K562 (cell line): ENCODE data around the gene ASB13. TPM values are rescaled to one million over a fixed set of nuclear protein-coding genes. Genes with fewer than 3 reads are reported as not detected.

ENCODE experiments used
- ATAC-seq: fragments of 200-7000 bp; cut with Tn5 transposase; 3 replicates; pipeline ENCODE4 v1.9.1; 2020; ENCODE audit warnings: moderate library complexity
- BruUV-seq: library from RNA; stranded (reverse); fragments of 400-500 nt; replicated peaks from 2 replicates; lab custom pipeline; 2021; lab: Mats Ljungman, UMichigan
- CTCF ChIA-PET: fragments of 300-600 bp; formaldehyde crosslinking; extraction: SDS; loops from one replicate; lab custom pipeline; 2021; ENCODE audit warnings: low intra/inter-chr PET ratio; lab: Yijun Ruan, JAX
- POLR2A ChIA-PET: fragments of 300-600, 350-650 bp; sonication (Branson Sonifier 250); formaldehyde crosslinking; extraction: SDS; loops from one replicate; lab custom pipeline; 2021; ENCODE audit warnings: antibody characterized with exemption, inconsistent platforms; lab: Yijun Ruan, JAX
- DNase-seq, 4 experiments: peaks; one replicate each; pipeline versions ENCODE4 v3.0.0 to v3.0.0-alpha.2; 2011 to 2018; ENCODE audit warnings: low spot score in 3 of 4, mixed read lengths in 3 of 4; ENCODE audit errors: extremely low read depth in 1 of 4
- FAIRE-seq: peaks from 2 replicates; lab custom pipeline; 2011; peaks lifted over from hg19 to GRCh38; lab: Jason Lieb, UNC
- H2AFZ ChIP-seq: 2 replicates; pipeline ENCODE4 v1.6.0; 2011; ENCODE audit warnings: low read depth, low read length, control low read depth, inconsistent platforms
- H3K27ac ChIP-seq: fragments of 200-600 bp; 3 replicates; pipeline ENCODE4 v1.8.0; 2011; ENCODE audit warnings: low read depth, mild to moderate bottlenecking, control low read depth, inconsistent platforms, low read length, moderate library complexity, mixed read lengths; ENCODE audit errors: extremely low read depth
- H3K27me3 ChIP-seq, 2 experiments: fragments of 300-600 bp in 1 of 2; 2 replicates in 1 of 2; 3 replicates in 1 of 2; pipeline versions ENCODE4 v1.6.0 to v1.8.0; 2011; ENCODE audit warnings: inconsistent platforms in 2 of 2, low read length in 2 of 2, mild to moderate bottlenecking in 1 of 2, mixed read lengths in 1 of 2, moderate library complexity in 1 of 2; ENCODE audit not compliant: control insufficient read depth in 2 of 2, insufficient read depth in 2 of 2
- H3K36me3 ChIP-seq: fragments of 300-600 bp; 3 replicates; pipeline ENCODE4 v1.8.0; 2011; ENCODE audit warnings: mild to moderate bottlenecking, low read length, inconsistent platforms; ENCODE audit not compliant: control insufficient read depth, insufficient read depth
- H3K4me1 ChIP-seq, 2 experiments: fragments of 200-600 bp in 1 of 2; replicated peaks in 1 of 2; 2 replicates in 1 of 2; 3 replicates in 1 of 2; pipeline versions ENCODE4 v1.5.1 to v1.8.0; 2011; ENCODE audit warnings: inconsistent platforms in 2 of 2, low read length in 2 of 2, mild to moderate bottlenecking in 1 of 2, mixed read lengths in 1 of 2, moderate library complexity in 1 of 2; ENCODE audit not compliant: control insufficient read depth in 2 of 2, insufficient read depth in 2 of 2
- H3K4me2 ChIP-seq: 2 replicates; pipeline ENCODE4 v1.6.1; 2011; ENCODE audit warnings: low read length, control low read depth, inconsistent platforms, mixed read lengths; ENCODE audit not compliant: insufficient read depth
- H3K4me3 ChIP-seq: fragments of 200-600 bp; sonication (generic), shearing (Covaris generic); 2 replicates; pipeline ENCODE4 v1.5.1; 2016; ENCODE audit warnings: control low read depth, inconsistent platforms
- H3K79me2 ChIP-seq: fragments of 200-600 bp; 3 replicates; pipeline ENCODE4 v1.8.0; 2011; ENCODE audit warnings: low read length, inconsistent platforms; ENCODE audit not compliant: control insufficient read depth, insufficient read depth
- H3K9ac ChIP-seq, 2 experiments: 2 replicates each; pipeline versions ENCODE4 v1.6.0 to v1.6.1; 2011; ENCODE audit warnings: low read depth in 2 of 2, low read length in 2 of 2, control low read depth in 1 of 2, inconsistent platforms in 1 of 2, mild to moderate bottlenecking in 1 of 2, mixed read lengths in 1 of 2; ENCODE audit not compliant: insufficient read depth in 1 of 2
- H3K9me1 ChIP-seq: one replicate; pipeline ENCODE4 v1.6.0; 2011; ENCODE audit warnings: inconsistent platforms, mild to moderate bottlenecking, low read length, moderate library complexity; ENCODE audit not compliant: control insufficient read depth, insufficient read depth
- H3K9me3 ChIP-seq: replicated peaks from 2 replicates; pipeline ENCODE4 v1.5.1; 2011; ENCODE audit warnings: low read depth, low read length, inconsistent platforms; ENCODE audit not compliant: control insufficient read depth, insufficient read depth
- H4K20me1 ChIP-seq: replicated peaks from 2 replicates; pipeline ENCODE4 v1.6.1; 2011; ENCODE audit warnings: low read length, inconsistent platforms, mixed read lengths; ENCODE audit not compliant: control insufficient read depth, insufficient read depth
- FOSL1 ChIP-seq: fragments of 200-800 bp; sonication (Bioruptor generic); conservative IDR thresholded peaks from 2 replicates; pipeline ENCODE4 v1.6.1; 2016; ENCODE audit warnings: missing genetic modification characterization, missing compliant biosample characterization
- MITF ChIP-seq: IDR thresholded peaks from 2 replicates; pipeline ENCODE4 v1.6.1; 2014; ENCODE audit warnings: antibody characterized with exemption
- ZBTB1 ChIP-seq: sonication (generic); formaldehyde crosslinking; IDR thresholded peaks from 2 replicates; pipeline ENCODE4 v1.8.1; 2023; ENCODE audit warnings: missing genetic modification reagents, low read depth, mild to moderate bottlenecking, borderline replicate concordance
- whole genome bisulfite sequencing: fragments of 100-300 bp; shearing (Covaris generic); methylation state at CpG from one replicate; pipeline ENCODE4 v1.1.6; 2016; ENCODE audit warnings: low coverage, mixed read lengths; ENCODE audit not compliant: insufficient coverage; ENCODE audit errors: missing lambda C conversion rate; 5-methylcytosine and 5-hydroxymethylcytosine counted together
- in situ Hi-C: fragments of 300-500 bp; cut with MboI; formaldehyde crosslinking; loops from 4 replicates; pipeline ENCODE4 v1.15.0; 2018; ENCODE audit warnings: inconsistent platforms, mixed read lengths
- intact Hi-C: fragments of 100-400 bp; cut with micrococcal nuclease; formaldehyde crosslinking; loops from 2 replicates; pipeline ENCODE4 v1.14.2; 2022
- polyA plus RNA-seq, 8 experiments: library from polyadenylated mRNA; depleted of rRNA in 4 of 8; stranded (reverse) in 5 of 8; unstranded in 3 of 8; fragments of >200 nt; fragmentation: Nextera tagmentation in 2 of 8; fragmentation: Illumina TruSeq in 1 of 8; extraction: Ambion mirVana in 2 of 8; extraction: Trizol in 1 of 8; gene quantifications; 2 replicates each; pipeline versions ENCODE4 v1.2.1 to v1.2.3, GENCODE V29; 2011 to 2014; ENCODE audit warnings: inconsistent platforms in 1 of 8, missing spikeins in 1 of 8
- total RNA-seq, 7 experiments: library from RNA; depleted of rRNA in 6 of 7; stranded (reverse); fragments of >200 nt in 6 of 7; fragmentation: Illumina TruSeq in 2 of 7; extraction: Trizol in 2 of 7; gene quantifications; 2 replicates each; pipeline versions ENCODE4 v1.2.1 to v1.2.3, GENCODE V29; 2011 to 2021; ENCODE audit warnings: low replicate concordance in 1 of 7
- TF ChIP-seq, protein P1 (sequence below): sonication (generic); formaldehyde crosslinking; IDR thresholded peaks from 2 replicates; pipeline ENCODE4 v1.8.1; 2023; ENCODE audit warnings: missing genetic modification reagents, mild to moderate bottlenecking, borderline replicate concordance

Gene ASB13
- total and polyA plus RNA-seq, 9 of the 15 experiments (the other 6 are each of a cell fraction or from before 2014, with no cell fraction given) = 5.2 to 28.8 (median 16.9) TPM

GRCh38 chr10:5681930-5682329 is 15.5 kb upstream of the ASB13 start (continued):
- TF ChIP-seq, protein P1, sequence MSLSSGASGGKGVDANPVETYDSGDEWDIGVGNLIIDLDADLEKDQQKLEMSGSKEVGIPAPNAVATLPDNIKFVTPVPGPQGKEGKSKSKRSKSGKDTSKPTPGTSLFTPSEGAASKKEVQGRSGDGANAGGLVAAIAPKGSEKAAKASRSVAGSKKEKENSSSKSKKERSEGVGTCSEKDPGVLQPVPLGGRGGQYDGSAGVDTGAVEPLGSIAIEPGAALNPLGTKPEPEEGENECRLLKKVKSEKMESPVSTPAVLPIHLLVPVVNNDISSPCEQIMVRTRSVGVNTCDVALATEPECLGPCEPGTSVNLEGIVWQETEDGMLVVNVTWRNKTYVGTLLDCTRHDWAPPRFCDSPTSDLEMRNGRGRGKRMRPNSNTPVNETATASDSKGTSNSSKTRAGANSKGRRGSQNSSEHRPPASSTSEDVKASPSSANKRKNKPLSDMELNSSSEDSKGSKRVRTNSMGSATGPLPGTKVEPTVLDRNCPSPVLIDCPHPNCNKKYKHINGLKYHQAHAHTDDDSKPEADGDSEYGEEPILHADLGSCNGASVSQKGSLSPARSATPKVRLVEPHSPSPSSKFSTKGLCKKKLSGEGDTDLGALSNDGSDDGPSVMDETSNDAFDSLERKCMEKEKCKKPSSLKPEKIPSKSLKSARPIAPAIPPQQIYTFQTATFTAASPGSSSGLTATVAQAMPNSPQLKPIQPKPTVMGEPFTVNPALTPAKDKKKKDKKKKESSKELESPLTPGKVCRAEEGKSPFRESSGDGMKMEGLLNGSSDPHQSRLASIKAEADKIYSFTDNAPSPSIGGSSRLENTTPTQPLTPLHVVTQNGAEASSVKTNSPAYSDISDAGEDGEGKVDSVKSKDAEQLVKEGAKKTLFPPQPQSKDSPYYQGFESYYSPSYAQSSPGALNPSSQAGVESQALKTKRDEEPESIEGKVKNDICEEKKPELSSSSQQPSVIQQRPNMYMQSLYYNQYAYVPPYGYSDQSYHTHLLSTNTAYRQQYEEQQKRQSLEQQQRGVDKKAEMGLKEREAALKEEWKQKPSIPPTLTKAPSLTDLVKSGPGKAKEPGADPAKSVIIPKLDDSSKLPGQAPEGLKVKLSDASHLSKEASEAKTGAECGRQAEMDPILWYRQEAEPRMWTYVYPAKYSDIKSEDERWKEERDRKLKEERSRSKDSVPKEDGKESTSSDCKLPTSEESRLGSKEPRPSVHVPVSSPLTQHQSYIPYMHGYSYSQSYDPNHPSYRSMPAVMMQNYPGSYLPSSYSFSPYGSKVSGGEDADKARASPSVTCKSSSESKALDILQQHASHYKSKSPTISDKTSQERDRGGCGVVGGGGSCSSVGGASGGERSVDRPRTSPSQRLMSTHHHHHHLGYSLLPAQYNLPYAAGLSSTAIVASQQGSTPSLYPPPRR = no peak
- no peak for TF ChIP-seq ZBTB1 (CRISPR knock-in tag)

DNA sequence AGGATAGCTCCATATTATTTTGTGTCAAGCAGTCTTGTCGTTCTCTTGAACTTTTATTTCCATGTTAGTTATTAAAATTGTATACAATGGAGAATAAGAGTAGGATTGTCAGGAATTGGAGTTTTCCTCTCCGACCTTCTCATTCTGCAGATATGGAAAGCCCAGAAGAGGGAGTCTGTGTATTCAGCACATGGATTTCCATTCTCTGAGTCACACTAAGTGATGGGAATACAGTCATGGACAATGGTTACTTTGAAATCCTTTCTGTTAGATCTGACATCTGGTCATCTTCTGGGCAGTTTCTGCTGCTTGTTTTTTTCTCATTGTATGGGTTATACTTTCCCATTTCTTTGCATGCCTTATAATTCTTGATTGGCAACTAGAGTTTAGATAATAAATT is 13.2 kb upstream of the ASB13 start:
- no peak for FAIRE-seq
- ATAC-seq = no peak
- intact Hi-C loops (no loop called here), in situ Hi-C loops (no loop called here)
- no peaks in the 10 kb centered on the region for H3K9me1 ChIP-seq
- CTCF ChIA-PET = no interaction called here
- no peak for DNase-seq
- H3K27ac ChIP-seq = no peak overlapping the region
- H3K36me3 ChIP-seq = no peaks in the 10 kb centered on the region
- H3K27me3 ChIP-seq = no peaks in the 10 kb centered on the region
- H3K79me2 ChIP-seq = no peaks in the 10 kb centered on the region
- 0 out of 2 replicates have a peak overlapping the region, but pooled peaks have one; percentile 21 for H2AFZ ChIP-seq
- no peak overlapping the region for H3K4me3 ChIP-seq
- H4K20me1 ChIP-seq = no peaks in the 10 kb centered on the region
- TF ChIP-seq FOSL1 (0 out of 2 replicates have a peak, but pooled peaks have one; percentile 27), MITF (no peak)
- no TSS peak for BruUV-seq
- WGBS = 44% methylated on average over 2 of the region's 2 CpGs
- H3K9ac ChIP-seq = no peak overlapping the region
- POLR2A ChIA-PET = interaction anchor here (0.7 to 1.2 kb wide), 2 partner anchors 8 to 16 kb away, joined by 3 read pairs; no protein-coding TSS in a partner anchor
- H3K4me2 ChIP-seq = no peak overlapping the region
- peaks cover 5% of the 10 kb centered on the region for H3K9me3 ChIP-seq
- peaks cover 8 to 22% of the 10 kb centered on the region in 2 experiments; a peak in 4 of 5 replicates for H3K4me1 ChIP-seq
